GM12878 (cell line): ENCODE data around the gene P3H1. TPM values are rescaled to one million over a fixed set of nuclear protein-coding genes. Genes with fewer than 3 reads are reported as not detected.

Experiments
- ATAC-seq: fragments of 200-7000 bp; cut with Tn5 transposase; 3 replicates; pipeline ENCODE4 v1.9.1; 2020; ENCODE audit warnings: mild to moderate bottlenecking, moderate library complexity
- BruUV-seq: library from RNA; stranded (reverse); fragments of 400-500 nt; replicated peaks from 2 replicates; lab custom pipeline; 2021; lab: Mats Ljungman, UMichigan
- CTCF ChIA-PET: fragments of 300-600 bp; sonication (Branson Sonifier 250); formaldehyde crosslinking; extraction: SDS; loops from one replicate; lab custom pipeline; 2021; ENCODE audit warnings: inconsistent platforms; lab: Yijun Ruan, JAX
- POLR2A ChIA-PET: fragments of 350-600 bp; formaldehyde crosslinking; extraction: SDS; loops from one replicate; lab custom pipeline; 2021; ENCODE audit warnings: inconsistent platforms; lab: Charles Lee
- RAD21 ChIA-PET: fragments of 300-600 bp; sonication (Branson Sonifier 250); formaldehyde crosslinking; loops from one replicate; lab custom pipeline; 2023; ENCODE audit warnings: antibody characterized with exemption; ENCODE audit not compliant: unreplicated experiment; lab: Charles Lee
- SMC1A ChIA-PET: fragments of 300-600 bp; sonication (Branson Sonifier 250); formaldehyde crosslinking; loops from one replicate; lab custom pipeline; 2023; ENCODE audit not compliant: unreplicated experiment, uncharacterized antibody; lab: Charles Lee
- DNase-seq: peaks from one replicate; pipeline ENCODE4 v3.0.0-alpha.2; 2011; ENCODE audit warnings: low read depth, low spot score
- FAIRE-seq: peaks from 3 replicates; lab custom pipeline; 2011; peaks lifted over from hg19 to GRCh38; lab: Jason Lieb, UNC
- H2AFZ ChIP-seq: 2 replicates; pipeline ENCODE4 v1.6.0; 2011; ENCODE audit warnings: low read depth, low read length, control low read depth; ENCODE audit not compliant: control insufficient read depth
- H3K27ac ChIP-seq: 2 replicates; pipeline ENCODE4 v1.5.1; 2011; ENCODE audit warnings: control low read depth; ENCODE audit not compliant: control insufficient read depth, insufficient read depth
- H3K27me3 ChIP-seq, 2 experiments: replicated peaks in 1 of 2; 2 replicates each; pipeline versions ENCODE4 v1.6.0 to v1.6.1; 2011; ENCODE audit warnings: low read length in 1 of 2; ENCODE audit not compliant: control insufficient read depth in 2 of 2, insufficient read depth in 2 of 2
- H3K36me3 ChIP-seq, 2 experiments: 2 replicates each; pipeline ENCODE4 v1.5.1; 2011; ENCODE audit warnings: low read length in 1 of 2; ENCODE audit not compliant: control insufficient read depth in 2 of 2, insufficient read depth in 2 of 2
- H3K4me1 ChIP-seq: 2 replicates; pipeline ENCODE4 v1.6.1; 2011; ENCODE audit warnings: mild to moderate bottlenecking, low read length, moderate library complexity, mixed read lengths; ENCODE audit not compliant: control insufficient read depth, insufficient read depth
- H3K4me2 ChIP-seq: 2 replicates; pipeline ENCODE4 v1.6.0; 2011; ENCODE audit warnings: control low read depth; ENCODE audit not compliant: control insufficient read depth, insufficient read depth
- H3K4me3 ChIP-seq: fragments of 200-600 bp; sonication (generic); 2 replicates; pipeline ENCODE4 v1.5.1; 2016
- H3K79me2 ChIP-seq: 2 replicates; pipeline ENCODE4 v1.6.0; 2011; ENCODE audit warnings: low read length; ENCODE audit not compliant: control insufficient read depth, insufficient read depth
- H3K9ac ChIP-seq: 2 replicates; pipeline ENCODE4 v1.8.0; 2011; ENCODE audit warnings: low read length, control low read depth, mixed read lengths; ENCODE audit not compliant: control insufficient read depth, insufficient read depth
- H3K9me3 ChIP-seq: replicated peaks from 3 replicates; pipeline ENCODE4 v1.5.1; 2011; ENCODE audit warnings: mild to moderate bottlenecking, low read length; ENCODE audit not compliant: control insufficient read depth, insufficient read depth
- H4K20me1 ChIP-seq: 2 replicates; pipeline ENCODE4 v1.6.0; 2011; ENCODE audit not compliant: control insufficient read depth, insufficient read depth
- CREB1 ChIP-seq: IDR thresholded peaks from 2 replicates; pipeline ENCODE4 v1.6.1; 2012; ENCODE audit warnings: low read depth, mild to moderate bottlenecking, inconsistent platforms
- HDAC2 ChIP-seq: fragments of 200-600 bp; sonication (generic); IDR thresholded peaks from 2 replicates; pipeline ENCODE4 v1.6.1; 2017
- KLF5 ChIP-seq: fragments of 450-650 bp; IDR thresholded peaks from 2 replicates; pipeline ENCODE4 v1.6.1; 2014; ENCODE audit warnings: mild to moderate bottlenecking; ENCODE audit not compliant: partially characterized antibody
- PAX5 ChIP-seq: IDR thresholded peaks from 2 replicates; pipeline ENCODE4 v1.6.1; 2011; ENCODE audit warnings: low read depth, low read length, borderline replicate concordance
- SIN3A ChIP-seq: IDR thresholded peaks from 2 replicates; pipeline ENCODE4 v1.6.1; 2012; ENCODE audit warnings: low read depth, low read length, improper control_type of control experiment
- SRF ChIP-seq, 2 experiments: IDR thresholded peaks; 2 replicates each; pipeline ENCODE4 v1.6.1; 2011; ENCODE audit warnings: low read depth in 2 of 2, low read length in 2 of 2, mild to moderate bottlenecking in 1 of 2, moderate library complexity in 1 of 2
- SUZ12 ChIP-seq: fragments of 200-600 bp; sonication (generic); IDR thresholded peaks from one replicate; pipeline ENCODE4 v1.6.1; 2018; ENCODE audit warnings: antibody characterized with exemption, mild to moderate bottlenecking; ENCODE audit not compliant: unreplicated experiment
- ZSCAN29 ChIP-seq: fragments of 450-650 bp; IDR thresholded peaks from 2 replicates; pipeline ENCODE4 v1.6.1; 2017; ENCODE audit warnings: mild to moderate bottlenecking, moderate library complexity
- WGBS: methylation state at CpG from one replicate; pipeline ENCODE4 v1.1.6; 2016; ENCODE audit warnings: low lambda C conversion rate; ENCODE audit not compliant: insufficient replicate concordance, insufficient coverage; ENCODE audit errors: missing lambda C conversion rate; 5-methylcytosine and 5-hydroxymethylcytosine counted together
- in situ Hi-C: fragments of 300-500 bp; cut with MboI; formaldehyde crosslinking; loops from 9 replicates; pipeline ENCODE4 v1.14.3; 2018; ENCODE audit warnings: mixed read lengths
- intact Hi-C: fragments of 100-400 bp; cut with micrococcal nuclease; formaldehyde crosslinking; loops from one replicate; pipeline ENCODE4 v1.14.2; 2022; ENCODE audit not compliant: unreplicated experiment
- polyA plus RNA-seq, 11 experiments: library from polyadenylated mRNA; depleted of rRNA in 4 of 11; unstranded in 6 of 11; stranded (reverse) in 5 of 11; fragments of >200 nt; fragmentation: Nextera tagmentation in 4 of 11; fragmentation: Illumina TruSeq in 1 of 11; extraction: Ambion mirVana in 4 of 11; extraction: Trizol in 1 of 11; gene quantifications; 1 replicate in 1 of 11; 2 replicates in 10 of 11; pipeline versions ENCODE4 v1.2.1 to v1.2.3, GENCODE V29; 2011 to 2016; ENCODE audit warnings: inconsistent platforms in 2 of 11, missing spikeins in 2 of 11, low read depth in 1 of 11
- total RNA-seq, 4 experiments: library from RNA; depleted of rRNA in 3 of 4; stranded (reverse); fragments of >200 nt in 3 of 4; fragmentation: Illumina TruSeq in 1 of 4; extraction: Trizol in 1 of 4; gene quantifications; 2 replicates each; pipeline versions ENCODE4 v1.2.1 to v1.2.3, GENCODE V29; 2013 to 2021
- TF ChIP-seq, protein P1 (sequence below): fragments of 450-650 bp; IDR thresholded peaks from 2 replicates; pipeline ENCODE4 v1.6.1; 2017; ENCODE audit warnings: mild to moderate bottlenecking, moderate library complexity

Gene P3H1
- total and polyA plus RNA-seq, 10 of the 15 experiments (the other 5 are each of a cell fraction or from before 2014, with no cell fraction given): 0.72 to 42.4 (median 26.0) TPM

DNA sequence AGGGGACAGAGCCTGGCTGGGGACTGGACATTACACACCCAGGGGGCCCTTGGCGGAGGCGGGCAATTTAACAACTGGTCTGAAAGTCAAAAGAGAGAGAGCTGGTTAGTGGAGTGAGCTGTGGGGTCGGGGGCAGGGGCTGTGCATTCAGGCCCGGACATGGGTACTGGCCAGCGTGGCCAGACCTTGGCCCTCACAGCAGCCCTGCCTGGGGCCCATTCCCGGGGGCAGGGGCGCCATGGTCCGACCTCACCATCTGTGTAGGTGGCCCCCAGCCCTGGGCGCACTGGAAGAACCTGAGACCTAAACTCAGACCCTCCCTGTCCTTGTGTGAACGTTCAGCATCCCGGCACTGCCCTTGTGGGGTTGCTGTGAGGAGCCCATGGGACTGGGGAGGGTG lies 31.8 kb downstream of the P3H1 start (continued):
- no peak for TF ChIP-seq HDAC2
- no peak for TF ChIP-seq SUZ12
- no peak for TF ChIP-seq SIN3A
- no peak for TF ChIP-seq SRF (IDR thresholded peaks at IDR 0.05; ENCODE audit: low read depth in 2 of 2, low read length in 2 of 2)
- TF ChIP-seq, protein P1, sequence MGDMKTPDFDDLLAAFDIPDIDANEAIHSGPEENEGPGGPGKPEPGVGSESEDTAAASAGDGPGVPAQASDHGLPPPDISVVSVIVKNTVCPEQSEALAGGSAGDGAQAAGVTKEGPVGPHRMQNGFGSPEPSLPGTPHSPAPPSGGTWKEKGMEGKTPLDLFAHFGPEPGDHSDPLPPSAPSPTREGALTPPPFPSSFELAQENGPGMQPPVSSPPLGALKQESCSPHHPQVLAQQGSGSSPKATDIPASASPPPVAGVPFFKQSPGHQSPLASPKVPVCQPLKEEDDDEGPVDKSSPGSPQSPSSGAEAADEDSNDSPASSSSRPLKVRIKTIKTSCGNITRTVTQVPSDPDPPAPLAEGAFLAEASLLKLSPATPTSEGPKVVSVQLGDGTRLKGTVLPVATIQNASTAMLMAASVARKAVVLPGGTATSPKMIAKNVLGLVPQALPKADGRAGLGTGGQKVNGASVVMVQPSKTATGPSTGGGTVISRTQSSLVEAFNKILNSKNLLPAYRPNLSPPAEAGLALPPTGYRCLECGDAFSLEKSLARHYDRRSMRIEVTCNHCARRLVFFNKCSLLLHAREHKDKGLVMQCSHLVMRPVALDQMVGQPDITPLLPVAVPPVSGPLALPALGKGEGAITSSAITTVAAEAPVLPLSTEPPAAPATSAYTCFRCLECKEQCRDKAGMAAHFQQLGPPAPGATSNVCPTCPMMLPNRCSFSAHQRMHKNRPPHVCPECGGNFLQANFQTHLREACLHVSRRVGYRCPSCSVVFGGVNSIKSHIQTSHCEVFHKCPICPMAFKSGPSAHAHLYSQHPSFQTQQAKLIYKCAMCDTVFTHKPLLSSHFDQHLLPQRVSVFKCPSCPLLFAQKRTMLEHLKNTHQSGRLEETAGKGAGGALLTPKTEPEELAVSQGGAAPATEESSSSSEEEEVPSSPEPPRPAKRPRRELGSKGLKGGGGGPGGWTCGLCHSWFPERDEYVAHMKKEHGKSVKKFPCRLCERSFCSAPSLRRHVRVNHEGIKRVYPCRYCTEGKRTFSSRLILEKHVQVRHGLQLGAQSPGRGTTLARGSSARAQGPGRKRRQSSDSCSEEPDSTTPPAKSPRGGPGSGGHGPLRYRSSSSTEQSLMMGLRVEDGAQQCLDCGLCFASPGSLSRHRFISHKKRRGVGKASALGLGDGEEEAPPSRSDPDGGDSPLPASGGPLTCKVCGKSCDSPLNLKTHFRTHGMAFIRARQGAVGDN: no peak

DNA sequence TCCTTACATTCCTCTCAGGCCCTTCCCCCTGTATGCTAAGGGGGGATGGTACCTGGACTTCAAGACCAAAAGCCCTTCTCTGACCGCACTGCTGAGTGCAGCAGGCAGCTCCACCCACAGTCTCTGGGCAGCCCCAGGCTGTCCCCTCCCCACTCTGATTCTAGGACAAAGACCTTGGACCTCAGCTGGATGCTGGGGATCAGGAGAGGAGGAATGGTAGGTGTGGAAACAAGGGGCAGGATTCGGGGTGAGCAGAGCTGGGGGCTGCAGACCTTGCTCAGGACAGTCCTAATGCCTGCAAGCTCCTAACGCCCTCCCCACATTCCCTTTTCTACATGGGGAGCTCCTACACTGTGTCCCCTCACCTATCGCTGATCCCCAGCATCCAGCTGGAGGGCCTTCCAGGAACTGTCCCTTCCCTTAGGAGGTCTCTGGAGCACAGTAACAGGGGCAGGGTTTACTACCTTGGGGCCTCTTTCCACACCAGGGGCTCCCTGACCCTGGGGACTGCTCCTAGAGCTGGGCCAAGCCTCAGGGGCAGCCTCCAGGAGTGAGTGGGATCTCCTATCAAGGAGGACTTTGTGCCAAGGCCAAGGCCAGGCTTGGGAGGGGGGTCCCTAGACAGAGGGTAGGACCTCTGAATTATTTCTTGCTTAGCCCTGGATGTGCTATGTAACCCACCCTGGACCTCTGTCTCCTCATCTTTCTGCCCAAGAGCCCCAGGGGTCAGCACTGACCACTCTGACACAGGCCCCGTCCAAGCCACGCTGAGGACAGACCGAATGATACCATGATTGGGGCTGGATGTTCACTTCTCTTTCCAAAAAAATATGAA lies 32.4 kb downstream of the P3H1 start:
- no TSS peak for BruUV-seq
- in situ Hi-C loops: loop anchor here (10.0 kb wide), 1 partner anchor 140 kb away; no protein-coding TSS in a partner anchor
- POLR2A ChIA-PET: no interaction called here
- RAD21 ChIA-PET: no interaction called here
- ATAC-seq (no peak), DNase-seq (no peak)
- Histone ChIP-seq H3K9me3 (no peaks in the 10 kb centered on the region), H3K4me3 (no peak overlapping the region), H3K4me2 (no peak overlapping the region), H2AFZ (no peak overlapping the region), H3K9ac (no peak overlapping the region), H3K27me3 (no peaks in the 10 kb centered on the region), H4K20me1 (no peaks in the 10 kb centered on the region)
- CTCF ChIA-PET: no interaction called here
- intact Hi-C loops: no loop called here
- TF ChIP-seq ZSCAN29 (no peak), PAX5 (no peak), KLF5 (no peak), CREB1 (no peak)
- TF ChIP-seq, all 136 proteins: peak for 0
- Histone ChIP-seq H3K27ac (no peak overlapping the region), H3K4me1 (peaks cover 11% of the 10 kb centered on the region), H3K79me2 (no peaks in the 10 kb centered on the region), H3K36me3 (no peaks in the 10 kb centered on the region)
- 29% methylated on average over 7 of the region's 7 CpGs for WGBS
- no peak for FAIRE-seq
- SMC1A ChIA-PET: no interaction called here
